K562 (cell line): ENCODE results near the gene TRIP10. TPM values are rescaled to one million over a fixed set of nuclear protein-coding genes. Genes with fewer than 3 reads are reported as not detected.
A peak's percentile ranks its signal among the peaks of the same experiment; 100 is the strongest.

Experiments
- ARID2 ChIP-seq: fragments of 450-650 bp; IDR thresholded peaks from 2 replicates; pipeline ENCODE4 v1.6.1; 2017; ENCODE audit warnings: antibody characterized with exemption, mild to moderate bottlenecking
- ATF3 ChIP-seq, 2 experiments: fragments of 450-650 bp in 1 of 2; sonication (generic) in 1 of 2; formaldehyde crosslinking in 1 of 2; IDR thresholded peaks in 1 of 2; conservative IDR thresholded peaks in 1 of 2; 2 replicates each; pipeline versions ENCODE4 v1.6.1 to v1.8.1; 2016 to 2023; ENCODE audit warnings: mild to moderate bottlenecking in 2 of 2, moderate library complexity in 2 of 2, inconsistent platforms in 1 of 2, missing genetic modification reagents in 1 of 2
- CREB5 ChIP-seq: fragments of 250-450 bp; sonication (Bioruptor Pico); IDR thresholded peaks from 2 replicates; pipeline ENCODE4 v1.5.0; 2020; ENCODE audit warnings: mild to moderate bottlenecking
- ELF2 ChIP-seq: fragments of 250-450 bp; sonication (Bioruptor Pico); IDR thresholded peaks from 2 replicates; pipeline ENCODE4 v1.5.0; 2021; ENCODE audit warnings: mild to moderate bottlenecking
- ETV1 ChIP-seq: fragments of 450-650 bp; conservative IDR thresholded peaks from 2 replicates; pipeline ENCODE4 v1.6.1; 2016; ENCODE audit warnings: missing genetic modification characterization, control low read depth, low read depth, missing compliant biosample characterization
- KDM1A ChIP-seq, 2 experiments: fragments of 450-650 bp; IDR thresholded peaks; 2 replicates each; pipeline ENCODE4 v1.6.1; 2016; ENCODE audit warnings: mild to moderate bottlenecking in 2 of 2
- KHSRP ChIP-seq: fragments of 450-650 bp; IDR thresholded peaks from 2 replicates; pipeline ENCODE4 v1.6.1; 2017
- MCM5 ChIP-seq: fragments of 450-650 bp; IDR thresholded peaks from 2 replicates; pipeline ENCODE4 v1.6.1; 2016; ENCODE audit warnings: low read depth
- NONO ChIP-seq, 2 experiments: fragments of 200-400 bp in 1 of 2; fragments of 450-650 bp in 1 of 2; formaldehyde crosslinking in 1 of 2; IDR thresholded peaks; 2 replicates each; pipeline ENCODE4 v1.6.1; 2017; ENCODE audit warnings: low read depth in 2 of 2, mild to moderate bottlenecking in 2 of 2, moderate library complexity in 2 of 2, low read length in 1 of 2
- SRSF3 ChIP-seq: fragments of 200-400 bp; formaldehyde crosslinking; IDR thresholded peaks from 2 replicates; pipeline ENCODE4 v1.6.1; 2016; ENCODE audit warnings: mild to moderate bottlenecking, low read length, moderate library complexity; ENCODE audit not compliant: insufficient read depth
- TCF7 ChIP-seq: sonication (generic); IDR thresholded peaks from 2 replicates; pipeline ENCODE4 v1.6.1; 2016; ENCODE audit warnings: antibody characterized with exemption, borderline replicate concordance
- THAP12 ChIP-seq: fragments of 250-450 bp; sonication (Bioruptor Pico); IDR thresholded peaks from 2 replicates; pipeline ENCODE4 v1.9.0; 2021; ENCODE audit warnings: mild to moderate bottlenecking, inconsistent platforms
- ZC3H8 ChIP-seq: fragments of 450-650 bp; IDR thresholded peaks from 2 replicates; pipeline ENCODE4 v1.6.1; 2017
- ZNF12 ChIP-seq: sonication (generic); formaldehyde crosslinking; IDR thresholded peaks from 2 replicates; pipeline ENCODE4 v1.4.0; 2020; ENCODE audit warnings: mild to moderate bottlenecking, missing genetic modification reagents
- ZNF212 ChIP-seq: fragments of 450-650 bp; formaldehyde crosslinking; IDR thresholded peaks from 2 replicates; pipeline ENCODE4 v1.4.0; 2020; ENCODE audit warnings: mild to moderate bottlenecking
- ZNF407 ChIP-seq: fragments of 450-650 bp; IDR thresholded peaks from 2 replicates; pipeline ENCODE4 v1.6.1; 2016; ENCODE audit warnings: low read depth
- polyA plus RNA-seq, 8 experiments: library from polyadenylated mRNA; depleted of rRNA in 4 of 8; stranded (reverse) in 5 of 8; unstranded in 3 of 8; fragments of >200 nt; fragmentation: Nextera tagmentation in 2 of 8; fragmentation: Illumina TruSeq in 1 of 8; extraction: Ambion mirVana in 2 of 8; extraction: Trizol in 1 of 8; gene quantifications; 2 replicates each; pipeline versions ENCODE4 v1.2.1 to v1.2.3, GENCODE V29; 2011 to 2014; ENCODE audit warnings: inconsistent platforms in 1 of 8, missing spikeins in 1 of 8
- total RNA-seq, 7 experiments: library from RNA; depleted of rRNA in 6 of 7; stranded (reverse); fragments of >200 nt in 6 of 7; fragmentation: Illumina TruSeq in 2 of 7; extraction: Trizol in 2 of 7; gene quantifications; 2 replicates each; pipeline versions ENCODE4 v1.2.1 to v1.2.3, GENCODE V29; 2011 to 2021; ENCODE audit warnings: low replicate concordance in 1 of 7

Gene TRIP10
- total and polyA plus RNA-seq, 9 of the 15 experiments (the other 6 are each of a cell fraction or from before 2014, with no cell fraction given) = 1.2 to 66.8 (median 36.1) TPM

GRCh38 chr19:6717441-6717971 lies 22.0 kb upstream of the TRIP10 start (continued):
- TF ChIP-seq ZNF407 (peak; percentile 63; the same call in 1 of the 2 replicates), KDM1A (IDR thresholded peaks at IDR 0.05) (peak; percentile 47; a peak in 3 of 4 replicates), MCM5 (no peak), ZC3H8 (peak; percentile 90; the same call in 1 of the 2 replicates), ARID2 (peak; percentile 87), ZNF212 (no peak), THAP12 (CRISPR knock-in tag) (no peak; the same call in 1 of the 2 replicates), SRSF3 (no peak), TCF7 (no peak), CREB5 (CRISPR knock-in tag) (no peak), ZNF12 (CRISPR knock-in tag) (no peak), ETV1 (tag) (0 out of 2 replicates have a peak, but pooled peaks have one; percentile 10), KHSRP (no peak), NONO (IDR thresholded peaks at IDR 0.05; ENCODE audit: low read depth in 2 of 2, low read length in 1 of 2) (no peak), ATF3 (IDR thresholded peaks at IDR 0.05) (no peak; the same call in 1 of the 2 replicates), ATF3 (CRISPR knock-in tag; conservative IDR thresholded peaks at IDR 0.05) (no peak), ELF2 (CRISPR knock-in tag) (no peak)
